Measurements from ENCODE around the gene TBC1D14.

- TF ChIP-seq CTCF (IDR thresholded peaks at IDR 0.05; ENCODE audit: insufficient read depth, low read length, poor library complexity, severe bottlenecking) (no peak), EZH2phosphoT487 (conservative IDR thresholded peaks at IDR 0.05; ENCODE audit: low read length) (no peak)
Observed at GRCh38 chr4:6893449-6894085, 16.1 kb upstream of the TBC1D14 start.

All from SU-DHL-6 (cell line).